Suppressor macrophage treated with lipopolysaccharide for 4 hours (primary cell): ENCODE data around the gene KCNIP2.
A peak's percentile ranks its signal among the peaks of the same experiment; 100 is the strongest.
"Not testable (repeated sequence)": the region's sequence is repeated elsewhere in the genome, so short reads cannot be mapped to it uniquely, and the experiment has no call there.

Experiments
- DNase-seq: peaks from one replicate; pipeline ENCODE4 v3.0.0-alpha.2; 2020

The KCNIP2 gene

GRCh38 chr10:101827919-101828600 lies 15.5 kb downstream of the KCNIP2 start:
- DNase-seq: no peak

GRCh38 chr10:101826852-101827434 lies 16.7 kb downstream of the KCNIP2 start:
- DNase-seq: no peak

DNA sequence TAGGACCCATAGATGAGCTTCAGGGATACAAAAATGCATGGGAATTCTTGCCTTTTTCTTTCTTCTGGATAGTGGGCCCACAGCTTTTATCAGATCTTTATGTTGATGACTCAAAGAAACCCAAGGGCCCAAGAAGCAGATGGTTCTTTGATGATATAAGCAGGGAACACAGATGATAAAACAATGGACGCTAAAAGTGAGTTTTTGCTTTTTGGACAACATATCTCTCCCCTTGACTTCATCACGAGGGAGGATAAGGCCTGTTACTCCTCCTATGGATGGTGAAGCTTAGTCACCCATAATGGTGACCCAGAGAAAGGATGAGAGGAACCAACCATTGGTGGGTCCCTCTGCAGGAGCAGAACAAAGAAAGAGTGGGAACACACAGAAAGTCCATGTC lies 18.9 kb downstream of the KCNIP2 start:
- no peak for DNase-seq

DNA sequence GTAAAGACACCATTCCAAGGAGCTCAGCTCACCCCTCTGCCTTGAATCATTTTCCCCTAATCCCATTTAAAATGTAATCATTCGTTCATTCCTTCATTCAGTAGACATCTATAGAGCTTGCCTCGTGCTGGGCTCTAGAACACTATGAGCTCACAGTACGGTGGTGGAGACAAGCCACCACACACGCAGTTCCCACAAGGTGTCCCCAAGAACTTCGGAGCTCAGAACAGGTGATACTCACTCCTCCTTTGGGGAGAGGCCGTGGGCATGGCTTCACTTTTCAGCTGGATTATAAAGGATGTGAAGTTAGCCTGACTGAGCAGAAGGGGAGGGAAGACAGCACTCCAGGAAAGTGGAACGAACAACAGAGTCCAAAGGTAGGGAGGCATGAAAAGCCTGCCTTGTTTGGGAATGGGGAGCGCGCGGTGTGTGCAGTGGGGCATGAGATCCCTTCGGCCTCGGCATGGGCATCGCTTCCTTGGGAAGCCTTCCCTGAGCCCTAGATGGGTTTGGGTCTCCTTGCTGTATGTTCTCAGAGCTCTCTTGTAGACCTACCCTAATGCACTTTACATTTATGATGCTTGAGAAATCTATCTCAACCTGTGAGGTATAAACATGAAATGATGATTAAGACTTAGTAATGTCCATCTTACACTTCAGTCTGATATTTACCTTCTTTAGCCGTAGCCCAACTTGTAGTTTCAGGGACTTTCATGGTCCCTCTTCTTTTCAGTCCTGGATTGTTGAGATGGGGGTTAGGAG lies 24.5 kb downstream of the KCNIP2 start:
- DNase-seq: no peak

- DNase-seq: peak; percentile 99
These were observed 25.3 kb downstream of the KCNIP2 start, which contains the start of gene OGA for GRCh38 chr10:101818119-101818871. TSS of gene OGA (minus strand) at chr10:101818444. CDS start at chr10:101818022, 422 bp downstream.

DNA sequence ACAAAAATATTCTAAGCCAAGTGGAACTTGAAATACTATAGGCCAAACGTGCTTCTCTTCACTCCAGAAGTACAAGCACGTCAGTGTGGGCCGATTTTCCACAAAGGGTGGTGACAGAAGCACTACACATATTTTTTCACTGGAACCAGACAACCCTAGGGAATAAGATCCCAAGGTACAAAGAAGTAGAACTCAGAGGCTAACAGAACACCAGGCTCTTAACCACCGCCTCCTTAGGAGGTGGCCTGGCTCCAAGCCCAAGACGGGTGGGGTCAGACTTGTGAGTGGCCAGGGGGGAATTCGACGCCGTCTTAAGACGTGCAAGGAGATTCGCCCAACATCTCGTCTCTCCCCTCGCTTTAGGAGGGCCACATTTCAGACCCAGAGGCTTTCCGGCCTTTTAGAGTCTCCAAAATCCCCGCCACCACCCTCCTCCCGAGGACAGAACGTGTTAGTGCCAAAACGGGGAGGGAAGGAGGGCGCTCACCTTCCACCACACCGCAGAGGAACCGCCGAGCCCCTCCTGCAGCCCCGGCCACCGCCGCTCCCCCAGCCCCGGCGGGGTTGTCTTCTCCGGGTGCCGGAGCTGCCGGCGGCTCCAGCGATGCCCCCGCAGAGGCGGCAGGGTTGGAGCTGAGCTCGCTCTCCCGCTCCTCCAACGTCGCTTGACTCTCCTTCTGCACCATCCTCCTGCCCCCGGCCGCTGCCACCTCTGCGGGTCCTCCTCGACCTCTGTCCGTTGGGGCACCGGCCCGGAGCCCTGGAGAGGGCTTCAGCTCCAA lies 26.1 kb downstream of the KCNIP2 start:
- DNase-seq: peak; percentile 68

DNA sequence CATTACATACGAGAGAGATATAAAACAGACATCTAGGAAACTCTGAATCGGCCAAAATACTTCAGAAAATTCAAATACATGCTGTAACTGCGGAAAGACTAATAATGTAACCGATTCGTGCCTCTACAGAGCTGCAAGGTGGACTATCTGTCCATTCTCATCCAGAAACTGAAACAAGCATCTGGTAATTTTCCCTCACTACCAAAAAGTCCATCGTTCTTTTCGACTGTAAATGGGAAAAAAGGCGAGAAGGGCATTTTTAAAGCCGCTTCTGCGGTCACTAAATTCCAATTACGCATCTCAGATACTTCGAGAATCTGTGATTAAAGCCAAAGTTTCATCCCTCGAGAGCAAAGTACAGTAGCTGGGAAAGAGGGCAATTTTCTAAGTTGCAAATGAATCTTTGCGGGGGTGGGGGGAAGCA lies 26.7 kb downstream of the KCNIP2 start:
- DNase-seq: peak; percentile 53

DNA sequence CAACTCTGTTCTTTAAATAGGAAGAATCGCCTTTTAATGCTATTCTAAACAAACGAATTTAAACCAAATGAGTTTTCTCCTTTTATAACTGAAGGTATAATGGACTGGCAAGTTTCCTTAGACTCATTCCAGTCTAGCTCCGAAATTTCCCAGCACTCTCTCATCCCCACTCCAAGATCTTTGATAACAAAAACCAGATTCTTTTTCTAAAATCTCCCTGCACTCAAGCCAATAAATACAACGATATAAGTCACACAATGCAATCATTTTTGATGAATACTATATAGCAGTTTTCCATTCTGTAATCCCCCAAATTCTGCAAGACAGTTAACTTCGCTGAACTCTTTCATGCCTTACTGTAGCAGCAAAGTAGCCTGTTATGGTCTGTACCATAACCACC lies 27.2 kb downstream of the KCNIP2 start:
- DNase-seq: no peak

DNA sequence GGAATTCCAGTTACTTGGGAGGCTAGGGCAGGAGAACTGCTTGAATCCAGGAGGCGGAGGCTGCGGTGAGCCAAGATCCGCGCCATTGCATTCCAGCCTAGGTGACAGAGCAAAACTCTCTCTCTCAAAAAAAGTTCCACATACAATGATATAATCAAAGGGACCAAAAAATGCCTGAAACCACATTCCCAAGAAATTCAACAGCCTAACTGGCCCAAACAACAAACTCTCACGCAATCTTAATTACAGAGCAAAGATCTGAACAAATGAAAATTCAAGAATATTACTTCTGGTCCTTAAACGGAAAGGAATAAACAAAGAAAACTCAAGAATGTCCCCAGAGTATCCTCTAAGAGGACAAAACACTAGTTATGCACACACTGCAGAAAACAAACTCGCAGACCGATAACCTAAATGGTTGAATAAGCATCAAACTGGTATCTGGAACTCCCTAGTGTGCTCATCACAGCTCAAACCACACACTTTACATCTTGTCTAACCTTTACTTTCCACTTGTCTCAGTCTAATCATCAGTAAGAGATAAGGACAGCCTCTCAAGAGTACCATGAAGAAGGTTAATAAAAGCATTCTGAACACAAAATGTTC lies 29.0 kb downstream of the KCNIP2 start:
- no peak for DNase-seq

- no peak for DNase-seq
These were observed 31.0 kb downstream of the KCNIP2 start for GRCh38 chr10:101812606-101813005.

- DNase-seq: no peak
These were observed 36.4 kb downstream of the KCNIP2 start for GRCh38 chr10:101807158-101807557.

- DNase-seq: no peak
These were observed 40.1 kb downstream of the KCNIP2 start for GRCh38 chr10:101803511-101803910.

- DNase-seq: no peak
These were observed 46.1 kb downstream of the KCNIP2 start for GRCh38 chr10:101797403-101798059.

GRCh38 chr10:101793526-101793925 lies 50.1 kb downstream of the KCNIP2 start:
- DNase-seq: no peak

- no peak for DNase-seq
These were observed 53.9 kb downstream of the KCNIP2 start for GRCh38 chr10:101789686-101790085.

GRCh38 chr10:101789231-101789630 lies 54.4 kb downstream of the KCNIP2 start:
- DNase-seq: not testable (repeated sequence)

GRCh38 chr10:101785801-101786200 lies 57.8 kb downstream of the KCNIP2 start:
- DNase-seq: no peak

DNA sequence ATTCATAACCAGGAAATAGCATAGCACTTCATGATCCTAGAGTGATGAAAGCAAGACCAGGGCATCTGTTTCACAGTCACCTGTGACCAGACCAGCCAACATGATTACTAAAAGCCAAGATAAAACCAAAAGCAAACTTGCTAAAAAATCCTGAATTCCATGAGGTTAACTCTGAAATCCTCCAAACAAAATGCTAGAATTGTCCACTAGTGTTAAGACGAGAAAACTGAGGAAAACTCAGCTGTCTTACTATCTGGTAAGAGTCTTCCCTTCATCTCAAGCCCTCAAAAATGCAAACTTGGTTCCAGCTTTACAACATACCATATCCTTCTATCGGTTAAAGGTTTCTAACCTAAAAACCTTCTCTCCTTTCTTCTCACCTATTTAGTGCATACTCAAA lies 59.0 kb downstream of the KCNIP2 start:
- DNase-seq: no peak

GRCh38 chr10:101783736-101784118 lies 59.9 kb downstream of the KCNIP2 start:
- DNase-seq: no peak

DNA sequence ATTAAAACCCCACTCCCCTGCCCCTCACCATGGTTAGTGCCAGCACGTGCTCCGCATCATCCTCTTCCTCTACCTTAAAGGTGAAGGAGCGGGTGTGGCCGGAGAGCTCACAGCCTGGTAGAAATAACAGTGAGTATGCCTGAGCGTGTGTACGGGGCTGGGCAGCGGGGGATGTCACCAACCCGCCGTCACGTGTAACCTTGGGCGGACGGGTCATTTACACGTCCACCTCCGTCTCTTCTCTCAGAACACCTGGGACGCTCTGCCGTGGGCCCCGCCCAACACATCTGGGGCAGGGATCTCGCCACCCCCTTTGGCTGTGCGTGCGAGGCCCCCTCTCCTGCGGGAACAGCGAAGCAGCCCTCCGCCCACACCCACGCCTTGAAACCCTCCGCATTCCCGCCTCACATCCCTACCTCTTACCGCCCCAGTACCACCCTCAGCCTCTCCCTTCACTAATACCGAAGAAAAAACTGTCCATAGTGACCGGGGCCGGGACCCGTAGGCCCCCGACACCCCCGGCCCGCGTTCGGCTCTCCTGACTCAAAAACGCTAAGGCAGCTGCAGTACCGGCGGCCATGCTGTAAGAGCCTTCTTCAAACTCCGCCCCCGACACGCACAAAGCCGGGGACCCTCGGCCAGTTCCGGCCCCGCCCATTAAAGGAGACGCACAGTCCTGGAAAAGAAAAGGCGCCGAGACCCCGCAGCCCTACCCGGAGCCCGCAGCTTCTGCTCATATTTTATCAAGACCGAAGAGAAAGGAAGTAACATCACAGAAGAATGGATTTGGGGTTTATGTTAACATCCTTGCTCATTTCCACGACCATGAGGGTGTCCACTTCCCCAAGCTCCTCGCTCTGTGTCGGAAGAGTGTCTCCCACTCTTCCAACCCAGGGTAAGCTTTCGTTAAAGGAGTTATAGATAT lies 60.5 kb downstream of the KCNIP2 start, which contains the start of gene NPM3:
NPM3 (minus strand) TSS at position 636 of the 925 bp plus-strand sequence; CDS start at position 580, 56 bp downstream.
- peak; percentile 81 for DNase-seq
